Measurements from ENCODE around the gene SLC35B1.

SLC35B1 gene

GRCh38 chr17:49741692-49742076, 33.9 kb upstream of the SLC35B1 start:
- Histone ChIP-seq H3K36me3 (ENCODE audit: control insufficient read depth, insufficient read depth, low read length) (no peaks in the 10 kb centered on the region), H2AFZ (no peak overlapping the region), H3K27me3 (ENCODE audit: control insufficient read depth, insufficient read depth, low read length) (no peaks in the 10 kb centered on the region), H3K9me3 (ENCODE audit: control insufficient read depth, low read length) (no peaks in the 10 kb centered on the region), H3K9ac (no peak overlapping the region), H3K4me1 (peaks cover 30% of the 10 kb centered on the region), H3K4me2 (ENCODE audit: low read length) (no peak overlapping the region), H3K79me2 (peaks cover 16% of the 10 kb centered on the region), H3K27ac (no peak overlapping the region), H3K4me3 (ENCODE audit: low read depth, low read length) (no peak overlapping the region)
- no peak for TF ChIP-seq CTCF (IDR thresholded peaks at IDR 0.05)

GRCh38 chr17:49741009-49741691, 33.4 kb upstream of the SLC35B1 start:
- no peak overlapping the region for H3K4me2 ChIP-seq (ENCODE audit: low read length)
- no peaks in the 10 kb centered on the region for H3K9me3 ChIP-seq (ENCODE audit: control insufficient read depth, low read length)
- peaks cover 30% of the 10 kb centered on the region for H3K4me1 ChIP-seq
- H3K27me3 ChIP-seq (ENCODE audit: control insufficient read depth, insufficient read depth, low read length) = no peaks in the 10 kb centered on the region
- peak overlapping the region; percentile 76 for H3K27ac ChIP-seq
- peaks cover 16% of the 10 kb centered on the region for H3K79me2 ChIP-seq
- H3K9ac ChIP-seq = no peak overlapping the region
- no peak overlapping the region for H2AFZ ChIP-seq
- no peak for TF ChIP-seq CTCF (IDR thresholded peaks at IDR 0.05)
- H3K4me3 ChIP-seq (ENCODE audit: low read depth, low read length) = no peak overlapping the region
- H3K36me3 ChIP-seq (ENCODE audit: control insufficient read depth, insufficient read depth, low read length) = no peaks in the 10 kb centered on the region

GRCh38 chr17:49739641-49740271, 32.0 kb upstream of the SLC35B1 start:
- peak overlapping the region; percentile 51 for H2AFZ ChIP-seq
- H3K4me2 ChIP-seq (ENCODE audit: low read length) = peak overlapping the region; percentile 51
- peak overlapping the region; percentile 76 for H3K27ac ChIP-seq
- H3K9me3 ChIP-seq (ENCODE audit: control insufficient read depth, low read length) = no peaks in the 10 kb centered on the region
- TF ChIP-seq CTCF (IDR thresholded peaks at IDR 0.05) = no peak
- no peak overlapping the region for H3K9ac ChIP-seq
- H3K79me2 ChIP-seq = peaks cover 16% of the 10 kb centered on the region
- peaks cover 24% of the 10 kb centered on the region for H3K4me1 ChIP-seq
- H3K36me3 ChIP-seq (ENCODE audit: control insufficient read depth, insufficient read depth, low read length) = no peaks in the 10 kb centered on the region
- H3K4me3 ChIP-seq (ENCODE audit: low read depth, low read length) = peak overlapping the region; percentile 26
- no peaks in the 10 kb centered on the region for H3K27me3 ChIP-seq (ENCODE audit: control insufficient read depth, insufficient read depth, low read length)

- H3K4me3 ChIP-seq (ENCODE audit: low read depth, low read length) = peak overlapping the region; percentile 26
- H3K4me2 ChIP-seq (ENCODE audit: low read length) = peak overlapping the region; percentile 50
- H3K9ac ChIP-seq = no peak overlapping the region
- no peak overlapping the region for H2AFZ ChIP-seq
- peak overlapping the region; percentile 76 for H3K27ac ChIP-seq
- no peaks in the 10 kb centered on the region for H3K9me3 ChIP-seq (ENCODE audit: control insufficient read depth, low read length)
- H3K36me3 ChIP-seq (ENCODE audit: control insufficient read depth, insufficient read depth, low read length) = no peaks in the 10 kb centered on the region
- H3K4me1 ChIP-seq = peaks cover 24% of the 10 kb centered on the region
- H3K79me2 ChIP-seq = peaks cover 16% of the 10 kb centered on the region
- no peaks in the 10 kb centered on the region for H3K27me3 ChIP-seq (ENCODE audit: control insufficient read depth, insufficient read depth, low read length)
- TF ChIP-seq CTCF (IDR thresholded peaks at IDR 0.05) = no peak
Measured at GRCh38 chr17:49738456-49739163, 30.8 kb upstream of the SLC35B1 start.

Data from parathyroid adenoma (tissue), 2 donors.